GM21529 (cell line): ENCODE measurements around the gene SGSM1.

ENCODE experiments used
- ATAC-seq: cut with Tn5 transposase; IDR thresholded peaks from one replicate; pipeline ENCODE4 v1.9.1; 2021; ENCODE audit not compliant: unreplicated experiment

The SGSM1 gene

GRCh38 chr22:24948356-24949202 lies 142.6 kb downstream of the SGSM1 start:
- ATAC-seq: no peak

DNA sequence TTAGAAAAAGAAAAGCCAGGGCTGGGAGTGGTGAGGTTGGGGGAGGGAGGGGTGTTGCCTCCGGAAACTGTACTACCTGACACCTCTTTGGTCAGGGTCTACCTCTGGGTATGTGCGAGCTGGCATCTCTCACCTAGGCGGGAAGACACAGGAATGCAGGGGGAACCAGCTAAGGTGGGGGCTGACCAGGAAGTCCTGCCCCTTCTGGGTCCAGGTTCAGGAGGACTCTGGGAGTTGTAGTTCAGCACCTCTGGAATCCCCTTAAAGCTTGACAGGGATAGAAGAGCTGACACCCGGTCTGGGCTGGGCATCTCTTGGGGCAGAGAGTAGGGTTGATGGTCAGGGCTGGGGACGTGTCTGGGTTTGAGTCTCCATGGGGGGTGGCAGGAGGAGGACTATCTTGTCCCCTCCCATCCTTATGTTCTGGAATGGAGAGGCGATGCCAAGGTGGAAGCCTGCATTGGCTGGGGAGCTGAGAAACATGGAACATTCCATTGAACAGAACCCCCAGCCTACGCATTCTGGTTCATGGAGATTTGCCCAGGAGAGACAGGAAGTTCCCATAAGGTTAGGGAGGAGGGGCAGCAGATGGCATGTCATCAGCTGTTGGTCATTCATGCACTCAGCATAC lies 144.4 kb downstream of the SGSM1 start:
- no peak for ATAC-seq

- peak; percentile 72 for ATAC-seq
Measured at GRCh38 chr22:24951942-24952836, 146.2 kb downstream of the SGSM1 start, which contains the start of gene KIAA1671. Gene KIAA1671, plus strand, starts transcription at chr22:24952716. Its CDS starts 75,284 bp downstream, at chr22:25028000.

DNA sequence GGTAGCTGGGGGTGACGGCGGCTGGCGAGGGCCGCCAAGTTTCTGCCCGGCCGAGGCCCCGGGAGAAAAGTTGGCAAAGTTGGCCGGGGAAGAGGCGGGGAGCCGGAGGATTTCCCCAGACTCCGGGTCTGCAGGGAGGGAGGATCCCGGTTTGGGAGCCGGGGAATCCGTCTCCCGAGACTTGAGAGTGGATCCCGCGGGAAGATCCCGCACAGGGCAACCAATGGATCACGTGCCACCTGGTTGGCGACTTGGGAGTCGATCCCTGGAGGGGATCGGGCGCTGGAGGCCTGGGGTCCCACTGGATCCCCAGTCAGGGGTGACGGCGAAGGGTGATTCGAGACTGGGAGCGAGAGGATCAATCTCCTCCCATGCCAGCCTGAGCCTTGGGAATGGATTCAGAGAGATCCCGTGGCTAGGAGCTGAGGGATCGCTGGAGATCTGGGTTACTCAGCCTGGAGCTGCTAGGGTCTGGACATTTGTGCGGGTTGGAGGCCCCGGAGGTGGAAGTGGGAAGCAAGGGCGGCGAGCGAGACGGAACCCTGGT lies 146.9 kb downstream of the SGSM1 start:
- no peak for ATAC-seq

- no peak for ATAC-seq
Measured at GRCh38 chr22:24953384-24954113, 147.5 kb downstream of the SGSM1 start.

DNA sequence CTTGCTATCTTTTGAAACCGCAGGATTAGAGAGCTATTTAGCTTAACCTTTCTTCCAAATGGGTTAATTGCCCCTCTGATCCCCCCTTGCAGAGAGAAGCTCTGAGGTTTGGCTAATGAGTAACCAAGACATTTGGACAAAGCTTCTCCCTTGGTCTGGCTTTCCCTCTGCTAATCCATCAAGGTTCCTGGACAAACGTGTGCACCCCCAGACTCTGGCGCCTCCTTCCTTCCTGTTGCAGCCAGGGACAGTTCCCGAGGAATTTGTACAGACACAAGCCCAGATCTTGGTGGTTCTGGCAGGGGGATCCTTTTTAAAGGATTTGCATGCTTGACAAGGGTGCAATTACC lies 148.1 kb downstream of the SGSM1 start:
- no peak for ATAC-seq

GRCh38 chr22:24954856-24955255 lies 148.8 kb downstream of the SGSM1 start:
- no peak for ATAC-seq

- no peak for ATAC-seq
Measured at GRCh38 chr22:24957043-24957442, 151.0 kb downstream of the SGSM1 start.

GRCh38 chr22:24961217-24961844 lies 155.3 kb downstream of the SGSM1 start:
- no peak for ATAC-seq

- ATAC-seq: no peak
Measured at GRCh38 chr22:24962094-24962493, 156.1 kb downstream of the SGSM1 start.

DNA sequence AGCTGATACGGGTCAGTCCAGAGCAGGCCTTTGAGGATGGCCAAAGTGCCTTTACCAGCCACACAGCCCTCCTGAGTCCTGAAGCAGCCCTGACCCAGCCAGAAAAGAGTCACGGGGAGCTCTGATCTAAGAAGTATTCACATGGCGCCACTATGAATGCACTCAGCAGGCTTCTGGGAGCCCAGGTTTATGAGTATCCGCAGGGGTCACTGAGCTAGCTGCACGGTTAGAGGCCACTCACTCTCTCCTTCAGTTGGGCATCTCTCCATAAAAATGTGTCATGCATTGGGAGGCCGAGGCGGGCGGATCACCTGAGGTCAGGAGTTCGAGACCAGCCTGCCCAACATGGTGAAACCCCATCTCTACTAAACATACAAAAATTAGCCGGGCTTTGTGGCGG lies 156.8 kb downstream of the SGSM1 start:
- no peak for ATAC-seq

GRCh38 chr22:24964441-24964840 lies 158.4 kb downstream of the SGSM1 start:
- no peak for ATAC-seq

DNA sequence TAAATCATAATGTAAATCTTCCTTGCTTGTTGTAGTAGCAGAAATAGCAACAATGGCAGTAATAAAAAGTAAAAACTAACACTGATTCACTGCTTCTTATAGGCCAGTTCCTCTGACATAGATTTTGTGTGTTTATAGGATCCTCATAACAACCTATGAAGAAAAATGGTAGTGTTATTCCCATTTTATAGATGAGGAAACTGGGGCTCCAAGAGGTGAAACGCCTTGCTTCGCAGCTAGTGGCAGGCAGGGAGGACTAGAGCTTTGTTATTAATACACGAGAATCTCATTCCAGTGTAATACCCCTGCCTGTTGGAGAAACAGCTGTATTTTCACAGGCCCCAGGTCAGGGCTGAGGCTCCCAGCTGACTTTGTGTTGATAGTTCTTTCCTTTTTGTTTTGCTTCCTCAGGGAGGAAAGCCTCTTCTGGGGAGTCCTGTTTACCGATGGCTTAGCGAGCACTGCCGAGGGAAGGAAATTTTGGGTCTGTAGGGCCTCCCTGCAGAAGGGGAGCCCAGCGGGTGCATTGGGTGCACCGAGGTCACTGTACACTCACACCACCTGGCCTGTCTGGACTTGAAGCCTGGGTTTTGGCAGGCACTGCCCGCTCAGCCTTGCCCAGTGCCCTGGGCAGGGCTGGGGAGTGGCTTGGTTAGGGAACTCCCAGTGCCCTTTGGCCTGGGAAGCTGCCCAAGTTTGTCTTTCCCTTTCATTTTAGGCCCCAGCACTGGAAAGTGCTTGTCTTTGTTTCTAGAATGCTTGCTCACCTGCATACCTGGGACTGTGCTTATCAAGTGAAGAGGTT lies 160.0 kb downstream of the SGSM1 start:
- ATAC-seq: no peak

- ATAC-seq: no peak
Measured at GRCh38 chr22:24968066-24968561, 162.1 kb downstream of the SGSM1 start.

- no peak for ATAC-seq
Measured at GRCh38 chr22:24969560-24970301, 163.7 kb downstream of the SGSM1 start.

GRCh38 chr22:24972369-24972768 lies 166.4 kb downstream of the SGSM1 start:
- ATAC-seq: no peak

DNA sequence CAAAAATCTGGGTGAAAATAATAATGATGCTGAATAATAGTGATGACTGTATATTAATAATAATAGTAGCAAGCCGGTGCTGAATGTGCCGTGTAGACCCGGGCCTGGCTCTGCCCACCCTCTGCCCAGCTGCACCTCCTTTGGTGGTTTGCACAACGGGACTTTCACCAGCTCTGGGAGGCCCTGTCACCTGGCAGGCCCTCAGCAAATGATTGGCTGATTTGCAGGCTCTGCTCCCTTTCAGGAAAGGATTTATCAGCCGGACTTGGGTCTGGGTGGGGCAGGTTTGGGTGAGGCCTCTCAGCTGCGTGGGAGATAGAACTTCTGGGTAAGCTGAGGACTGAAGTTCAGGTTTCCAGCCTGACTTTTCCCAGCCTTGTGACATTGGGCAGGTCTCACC lies 167.9 kb downstream of the SGSM1 start:
- ATAC-seq: no peak

GRCh38 chr22:24975125-24975640 lies 169.2 kb downstream of the SGSM1 start:
- ATAC-seq: no peak
